ENCODE data around the gene SLC26A9.
A peak's percentile ranks its signal among the peaks of the same experiment; 100 is the strongest.

The SLC26A9 gene, protein sequence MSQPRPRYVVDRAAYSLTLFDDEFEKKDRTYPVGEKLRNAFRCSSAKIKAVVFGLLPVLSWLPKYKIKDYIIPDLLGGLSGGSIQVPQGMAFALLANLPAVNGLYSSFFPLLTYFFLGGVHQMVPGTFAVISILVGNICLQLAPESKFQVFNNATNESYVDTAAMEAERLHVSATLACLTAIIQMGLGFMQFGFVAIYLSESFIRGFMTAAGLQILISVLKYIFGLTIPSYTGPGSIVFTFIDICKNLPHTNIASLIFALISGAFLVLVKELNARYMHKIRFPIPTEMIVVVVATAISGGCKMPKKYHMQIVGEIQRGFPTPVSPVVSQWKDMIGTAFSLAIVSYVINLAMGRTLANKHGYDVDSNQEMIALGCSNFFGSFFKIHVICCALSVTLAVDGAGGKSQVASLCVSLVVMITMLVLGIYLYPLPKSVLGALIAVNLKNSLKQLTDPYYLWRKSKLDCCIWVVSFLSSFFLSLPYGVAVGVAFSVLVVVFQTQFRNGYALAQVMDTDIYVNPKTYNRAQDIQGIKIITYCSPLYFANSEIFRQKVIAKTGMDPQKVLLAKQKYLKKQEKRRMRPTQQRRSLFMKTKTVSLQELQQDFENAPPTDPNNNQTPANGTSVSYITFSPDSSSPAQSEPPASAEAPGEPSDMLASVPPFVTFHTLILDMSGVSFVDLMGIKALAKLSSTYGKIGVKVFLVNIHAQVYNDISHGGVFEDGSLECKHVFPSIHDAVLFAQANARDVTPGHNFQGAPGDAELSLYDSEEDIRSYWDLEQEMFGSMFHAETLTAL

GRCh38 chr1:205943245-205943644 lies at the start of gene SLC26A9:
SLC26A9 (minus strand) TSS chr1:205943456; CDS start chr1:205935820, 7,636 bp downstream.
- no peak for DNase-seq

GRCh38 chr1:205992218-205992882 lies 49.1 kb upstream of the SLC26A9 start:
- DNase-seq = no peak

GRCh38 chr1:205991237-205991636 lies 48.0 kb upstream of the SLC26A9 start:
- no peak for DNase-seq

DNA sequence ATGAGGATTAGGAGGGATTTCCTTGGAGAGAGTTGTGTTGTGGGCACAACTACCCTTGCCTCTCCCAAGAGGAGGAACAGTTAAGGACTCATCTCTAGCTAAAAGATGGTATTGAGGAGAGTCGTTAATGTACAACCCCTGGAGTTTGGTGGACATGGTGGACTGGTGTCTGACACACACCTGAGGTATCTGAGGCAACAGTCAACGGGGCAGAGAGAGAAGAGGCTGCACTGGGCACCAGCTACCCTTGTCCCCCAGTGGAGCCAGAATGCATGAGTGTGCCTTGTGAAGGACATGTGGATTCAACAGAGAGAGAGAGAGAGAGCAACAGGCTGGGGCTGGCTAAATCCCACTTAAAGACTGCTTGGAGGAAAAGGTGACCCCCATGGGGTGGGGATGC lies 47.0 kb upstream of the SLC26A9 start:
- DNase-seq = no peak

GRCh38 chr1:205989786-205990185 lies 46.5 kb upstream of the SLC26A9 start:
- no peak for DNase-seq

DNA sequence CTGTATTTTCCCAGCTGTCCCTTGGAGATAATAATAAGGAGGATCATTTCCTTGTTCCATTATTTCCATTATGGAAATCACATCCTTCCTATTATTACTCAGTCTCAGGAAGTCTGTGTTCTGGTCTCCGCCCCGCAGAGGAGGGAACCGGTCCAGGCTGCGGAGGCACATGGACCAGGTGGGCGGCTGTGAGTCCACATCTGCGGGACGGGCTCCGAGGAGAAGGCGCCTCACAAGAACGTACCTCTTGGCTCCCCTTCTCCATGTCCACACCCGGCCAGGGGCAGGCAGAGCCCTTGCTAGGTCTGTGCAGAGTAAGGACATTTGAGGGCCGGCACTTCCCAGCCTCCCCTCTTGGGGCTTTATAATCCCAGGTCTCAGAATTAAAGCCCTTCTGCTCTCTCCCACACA lies 45.3 kb upstream of the SLC26A9 start:
- no peak for DNase-seq

- no peak for DNase-seq
Measured at GRCh38 chr1:205986861-205987260, 43.6 kb upstream of the SLC26A9 start.

GRCh38 chr1:205986292-205986691 lies 43.0 kb upstream of the SLC26A9 start:
- no peak for DNase-seq

DNA sequence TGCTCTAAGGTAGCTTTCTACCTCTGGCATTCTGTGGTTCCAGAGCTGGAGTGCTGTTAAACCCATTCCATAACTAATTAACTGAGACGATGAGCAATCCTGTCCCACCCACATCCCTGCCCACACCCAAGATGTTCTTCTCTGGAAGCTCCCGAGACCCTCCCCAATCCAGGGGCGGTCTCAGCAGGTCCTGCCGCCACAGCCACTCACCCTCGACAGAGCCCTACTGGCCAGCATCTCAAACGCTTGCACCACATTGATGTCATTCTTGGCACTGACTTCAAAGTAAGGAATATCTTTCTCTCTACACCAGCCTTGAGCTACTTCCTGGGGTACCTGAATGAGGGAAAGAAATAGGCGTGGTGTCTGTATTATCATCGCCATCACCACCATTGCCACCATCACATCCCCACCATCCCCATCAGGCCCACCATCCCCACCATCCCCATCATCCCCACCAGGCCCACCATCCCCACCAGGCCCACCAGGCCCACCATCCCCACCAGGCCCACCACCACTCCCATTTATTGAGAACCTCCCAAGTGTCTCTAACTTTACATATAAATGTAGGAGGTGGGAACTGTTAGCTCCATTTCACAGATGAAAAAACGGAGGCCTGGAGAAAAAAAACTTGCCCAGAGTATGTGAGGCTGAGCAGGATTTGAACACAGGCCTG lies 42.2 kb upstream of the SLC26A9 start:
- no peak for DNase-seq

- DNase-seq = peak; percentile 45
Measured at GRCh38 chr1:205983925-205984725, 40.9 kb upstream of the SLC26A9 start.

DNA sequence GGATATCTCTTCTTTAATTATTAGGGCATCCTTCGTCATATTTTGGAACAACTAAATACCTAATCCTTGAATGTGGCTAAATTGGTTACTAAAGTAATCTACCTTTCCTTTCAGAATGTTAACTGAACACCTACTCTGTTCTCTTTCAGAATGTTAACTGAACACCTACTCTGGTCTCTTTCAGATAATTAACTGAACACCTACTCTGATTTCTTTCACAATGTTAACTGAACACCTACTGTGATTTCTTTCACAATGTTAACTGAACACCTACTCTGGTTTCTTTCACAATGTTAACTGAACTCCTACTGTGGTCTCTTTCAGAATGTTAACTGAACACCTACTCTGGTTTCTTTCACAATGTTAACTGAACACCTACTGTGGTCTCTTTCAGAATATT lies 38.0 kb upstream of the SLC26A9 start:
- no peak for DNase-seq

DNA sequence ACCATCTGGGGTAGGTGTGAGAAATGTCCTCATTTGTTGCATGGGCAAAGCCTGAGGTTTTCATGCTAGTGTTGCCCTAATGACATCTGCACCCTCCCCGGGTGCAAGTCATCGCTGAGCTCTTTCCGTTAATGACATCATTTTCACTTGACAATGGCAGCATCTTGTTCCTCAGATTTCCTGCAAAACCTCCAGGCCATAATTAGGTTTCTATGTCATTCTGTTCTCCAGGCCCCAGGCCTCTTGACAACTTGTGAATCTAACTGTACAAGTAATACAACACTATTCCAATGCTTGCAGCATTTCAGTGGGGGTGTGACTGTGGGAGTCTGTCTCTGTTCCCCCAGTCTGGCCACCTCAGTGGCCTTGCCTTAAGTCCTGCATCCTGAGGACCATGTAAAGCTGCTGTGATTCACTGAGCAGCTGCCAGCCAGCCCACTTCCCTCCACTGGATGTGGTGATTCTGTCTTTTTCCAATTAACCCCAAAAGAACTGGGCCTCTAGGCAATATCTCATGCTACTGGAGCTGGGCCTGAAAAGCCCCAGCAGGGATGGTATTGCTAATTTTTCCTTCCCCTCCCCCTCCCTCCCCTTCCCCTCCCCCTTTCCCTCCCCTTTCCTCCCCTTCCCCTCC lies 37.1 kb upstream of the SLC26A9 start:
- no peak for DNase-seq

DNA sequence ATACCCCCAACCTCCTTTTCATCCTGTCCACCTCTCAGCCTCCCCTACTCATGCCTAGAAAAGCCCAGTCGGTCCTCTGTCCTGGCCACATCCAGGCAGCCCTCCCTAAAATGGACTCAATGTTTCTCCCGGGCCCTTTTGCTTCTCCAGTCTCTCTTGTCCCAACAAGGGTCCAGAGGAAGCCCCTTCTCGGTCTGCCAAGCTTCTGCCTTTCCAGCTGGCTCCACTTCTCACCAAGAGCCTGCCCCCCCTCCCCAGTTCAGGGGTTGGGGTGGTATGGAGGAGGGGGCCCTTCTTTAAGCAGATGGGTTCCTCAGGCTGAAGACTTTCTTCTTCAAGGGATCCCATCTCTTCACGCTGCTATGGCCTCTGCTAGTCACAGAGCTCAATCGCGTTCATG lies 36.0 kb upstream of the SLC26A9 start:
- no peak for DNase-seq

GRCh38 chr1:205978676-205979075 lies 35.4 kb upstream of the SLC26A9 start:
- no peak for DNase-seq

DNA sequence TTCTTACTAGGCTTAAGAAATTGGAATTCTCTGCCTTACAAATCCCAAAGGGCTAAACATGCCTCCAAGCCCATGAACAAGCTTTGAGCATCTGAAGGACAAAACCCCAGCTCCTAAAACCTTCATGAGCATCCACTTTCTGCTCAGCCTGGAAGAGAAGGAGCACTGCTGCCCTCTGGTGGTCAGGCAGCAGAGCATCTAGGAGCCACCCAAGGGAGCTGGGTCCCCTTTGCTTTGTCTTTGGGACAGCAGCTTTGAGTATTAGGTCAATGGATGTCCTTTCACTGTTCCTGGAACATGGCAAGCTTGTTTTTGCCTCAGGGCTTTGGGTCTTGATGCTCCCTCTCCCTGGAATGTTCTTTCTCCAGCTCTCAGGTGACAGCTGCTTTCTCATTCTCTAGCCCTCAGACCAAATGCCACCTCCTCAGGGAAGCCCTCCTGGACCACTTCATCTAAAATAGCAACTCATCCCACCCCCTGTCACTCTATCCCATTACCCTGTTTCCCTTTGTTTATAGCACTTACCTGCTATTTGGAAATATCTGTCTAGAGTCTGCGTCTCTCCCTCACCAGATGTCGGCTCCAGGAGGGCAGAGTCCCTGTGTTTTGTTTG lies 34.3 kb upstream of the SLC26A9 start:
- DNase-seq = peak; percentile 87

DNA sequence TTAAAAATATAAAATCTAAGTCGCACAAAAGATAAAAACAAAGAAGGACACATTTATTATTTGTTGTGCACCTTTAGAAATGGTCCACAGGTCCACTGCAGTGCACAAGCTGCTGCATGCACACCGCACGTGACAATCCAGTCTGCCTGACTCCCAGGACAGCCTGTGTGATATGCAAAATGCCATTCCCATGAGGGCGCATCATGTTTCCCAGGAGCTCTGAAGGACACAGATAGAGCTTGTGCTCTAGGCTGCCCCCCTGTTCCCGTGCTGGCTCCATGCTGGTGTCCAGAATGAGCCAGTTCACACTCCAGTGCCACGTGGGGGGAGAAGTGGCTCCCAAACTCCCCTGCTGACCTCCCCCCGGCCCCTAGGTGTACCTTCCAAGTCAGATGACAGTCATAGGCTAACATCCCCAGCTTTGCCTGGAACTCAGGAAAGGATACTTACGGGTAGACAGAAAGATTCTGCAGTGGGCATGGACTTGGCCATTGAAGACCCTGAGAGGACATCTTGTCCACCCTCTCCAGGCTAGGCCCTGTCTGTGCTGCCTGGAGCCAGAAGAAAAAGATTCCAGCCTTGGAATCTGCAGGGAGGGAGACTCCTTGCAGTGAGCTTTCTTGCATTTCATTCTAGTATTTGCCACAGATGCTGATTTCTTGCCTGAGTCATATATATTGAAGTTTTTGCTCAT lies 33.6 kb upstream of the SLC26A9 start:
- DNase-seq = no peak

DNA sequence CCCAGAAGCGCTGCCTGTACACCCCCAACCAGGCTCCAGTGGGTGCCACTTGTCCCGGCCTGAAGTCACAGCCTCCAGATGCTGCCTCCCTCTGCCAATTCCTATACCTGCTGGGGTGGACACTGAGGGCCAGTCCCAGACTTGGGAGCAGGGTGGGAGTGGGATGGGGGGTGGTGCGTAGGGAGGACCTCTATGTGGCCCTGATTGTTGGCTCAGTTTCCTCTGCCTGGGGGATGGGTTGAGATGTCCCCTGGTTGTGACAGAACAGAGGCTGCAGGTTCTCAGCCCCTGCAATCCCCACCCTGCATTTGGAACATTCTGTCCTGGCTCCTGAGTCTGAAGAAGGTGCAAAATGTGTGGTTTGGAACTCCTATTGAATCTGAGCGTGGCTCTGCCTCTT lies 32.8 kb upstream of the SLC26A9 start:
- no peak for DNase-seq

GRCh38 chr1:205975387-205975998 lies 32.2 kb upstream of the SLC26A9 start:
- DNase-seq = no peak

- DNase-seq = no peak
Measured at GRCh38 chr1:205974712-205975111, 31.5 kb upstream of the SLC26A9 start.
